CD4-positive, alpha-beta T cell treated with Interleukin-6 for 4 hours (primary cell): ENCODE results near the gene THPO.
"Not testable (repeated sequence)": the region's sequence is repeated elsewhere in the genome, so short reads cannot be mapped to it uniquely, and the experiment has no call there.

ENCODE experiments used
- DNase-seq: peaks from one replicate; pipeline ENCODE4 v3.0.0-alpha.2; 2020; ENCODE audit warnings: mixed read lengths

The THPO gene

DNA sequence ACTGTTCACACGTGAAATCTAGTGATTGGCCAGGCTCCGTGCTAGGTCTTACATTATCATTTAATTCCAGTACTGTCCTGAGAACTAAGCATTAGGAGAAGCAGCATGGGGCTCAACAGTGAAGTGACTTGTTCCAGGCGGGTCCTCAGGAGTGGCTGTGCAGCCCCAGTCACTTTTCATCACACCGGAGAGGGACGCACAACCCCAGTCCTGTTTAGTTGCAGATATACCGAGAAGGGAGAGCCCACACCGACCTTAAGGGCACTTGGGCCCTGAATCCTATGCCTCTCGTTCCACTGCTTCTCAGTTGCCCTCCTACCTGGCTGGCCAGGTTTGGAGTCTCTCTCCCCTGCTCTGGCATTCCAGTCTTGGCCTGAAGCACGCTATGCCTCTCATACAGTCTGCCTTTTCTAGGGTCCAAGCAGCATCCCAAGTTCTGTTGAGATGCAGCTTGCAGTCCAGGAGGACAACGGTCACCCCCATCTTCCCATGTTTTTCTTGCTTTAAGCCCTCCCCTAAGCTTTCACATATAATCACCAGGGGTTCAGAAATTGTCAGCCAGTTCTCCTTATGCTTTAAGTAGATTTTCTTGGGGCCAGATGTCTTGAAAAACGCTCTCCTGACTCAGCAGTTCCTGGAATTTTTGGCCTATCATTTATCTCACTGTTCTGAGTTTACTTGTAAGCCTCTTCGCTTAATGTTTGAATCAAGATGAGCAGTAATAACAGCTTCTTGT, 30.5 kb downstream of the THPO start:
- DNase-seq = no peak

DNA sequence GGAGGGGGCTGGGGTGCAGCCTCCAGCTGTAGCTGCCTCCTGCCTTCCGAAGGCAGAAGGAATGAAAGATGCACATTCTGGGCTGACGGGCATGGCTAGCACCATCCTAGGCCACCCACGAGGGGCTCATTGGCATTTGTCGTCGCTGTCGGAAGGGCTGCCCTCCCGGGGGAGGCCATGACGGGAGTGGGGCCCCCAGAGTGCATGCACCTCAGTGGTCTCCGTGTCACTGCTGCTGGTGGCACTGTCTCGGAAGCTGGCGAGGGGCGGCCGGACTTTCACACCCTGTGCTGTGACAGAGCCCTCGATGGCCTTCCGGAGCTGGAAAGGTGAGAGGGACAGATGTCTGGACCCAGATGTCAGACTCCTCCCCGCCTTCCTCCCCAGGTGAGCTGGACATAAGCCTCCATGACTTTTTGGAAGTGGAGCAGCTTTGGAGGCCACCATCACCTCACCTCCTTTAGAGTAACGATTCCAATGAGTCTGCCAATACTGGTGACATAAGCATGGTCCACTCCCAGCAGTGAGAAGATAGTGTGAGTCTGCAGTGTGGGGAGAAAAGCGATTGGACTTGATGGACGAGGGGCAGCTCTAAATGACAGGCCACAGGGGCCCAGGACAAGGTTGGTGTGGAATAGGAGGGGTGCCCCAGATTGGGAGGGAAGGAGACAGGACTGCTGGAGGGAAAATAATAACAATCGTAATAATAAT, 31.4 kb downstream of the THPO start:
- DNase-seq = no peak

DNA sequence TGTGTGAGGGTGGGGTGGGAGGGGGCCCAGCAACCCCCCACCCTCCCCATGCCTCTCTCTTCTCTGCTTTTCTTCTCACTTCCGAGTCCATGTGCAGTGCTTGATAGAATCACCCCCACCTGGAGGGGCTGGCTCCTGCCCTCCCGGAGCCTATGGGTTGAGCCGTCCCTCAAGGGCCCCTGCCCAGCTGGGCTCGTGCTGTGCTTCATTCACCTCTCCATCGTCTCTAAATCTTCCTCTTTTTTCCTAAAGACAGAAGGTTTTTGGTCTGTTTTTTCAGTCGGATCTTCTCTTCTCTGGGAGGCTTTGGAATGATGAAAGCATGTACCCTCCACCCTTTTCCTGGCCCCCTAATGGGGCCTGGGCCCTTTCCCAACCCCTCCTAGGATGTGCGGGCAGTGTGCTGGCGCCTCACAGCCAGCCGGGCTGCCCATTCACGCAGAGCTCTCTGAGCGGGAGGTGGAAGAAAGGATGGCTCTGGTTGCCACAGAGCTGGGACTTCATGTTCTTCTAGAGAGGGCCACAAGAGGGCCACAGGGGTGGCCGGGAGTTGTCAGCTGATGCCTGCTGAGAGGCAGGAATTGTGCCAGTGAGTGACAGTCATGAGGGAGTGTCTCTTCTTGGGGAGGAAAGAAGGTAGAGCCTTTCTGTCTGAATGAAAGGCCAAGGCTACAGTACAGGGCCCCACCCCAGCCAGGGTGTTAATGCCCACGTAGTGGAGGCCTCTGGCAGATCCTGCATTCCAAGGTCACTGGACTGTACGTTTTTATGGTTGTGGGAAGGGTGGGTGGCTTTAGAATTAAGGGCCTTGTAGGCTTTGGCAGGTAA, 32.5 kb downstream of the THPO start:
- no peak for DNase-seq

DNA sequence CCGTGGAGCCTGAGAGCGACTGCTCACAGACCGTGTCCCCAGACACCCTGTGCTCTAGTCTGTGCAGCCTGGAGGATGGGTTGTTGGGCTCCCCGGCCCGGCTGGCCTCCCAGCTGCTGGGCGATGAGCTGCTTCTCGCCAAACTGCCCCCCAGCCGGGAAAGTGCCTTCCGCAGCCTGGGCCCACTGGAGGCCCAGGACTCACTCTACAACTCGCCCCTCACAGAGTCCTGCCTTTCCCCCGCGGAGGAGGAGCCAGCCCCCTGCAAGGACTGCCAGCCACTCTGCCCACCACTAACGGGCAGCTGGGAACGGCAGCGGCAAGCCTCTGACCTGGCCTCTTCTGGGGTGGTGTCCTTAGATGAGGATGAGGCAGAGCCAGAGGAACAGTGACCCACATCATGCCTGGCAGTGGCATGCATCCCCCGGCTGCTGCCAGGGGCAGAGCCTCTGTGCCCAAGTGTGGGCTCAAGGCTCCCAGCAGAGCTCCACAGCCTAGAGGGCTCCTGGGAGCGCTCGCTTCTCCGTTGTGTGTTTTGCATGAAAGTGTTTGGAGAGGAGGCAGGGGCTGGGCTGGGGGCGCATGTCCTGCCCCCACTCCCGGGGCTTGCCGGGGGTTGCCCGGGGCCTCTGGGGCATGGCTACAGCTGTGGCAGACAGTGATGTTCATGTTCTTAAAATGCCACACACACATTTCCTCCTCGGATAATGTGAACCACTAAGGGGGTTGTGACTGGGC, 33.3 kb downstream of the THPO start:
- DNase-seq = no peak

DNA sequence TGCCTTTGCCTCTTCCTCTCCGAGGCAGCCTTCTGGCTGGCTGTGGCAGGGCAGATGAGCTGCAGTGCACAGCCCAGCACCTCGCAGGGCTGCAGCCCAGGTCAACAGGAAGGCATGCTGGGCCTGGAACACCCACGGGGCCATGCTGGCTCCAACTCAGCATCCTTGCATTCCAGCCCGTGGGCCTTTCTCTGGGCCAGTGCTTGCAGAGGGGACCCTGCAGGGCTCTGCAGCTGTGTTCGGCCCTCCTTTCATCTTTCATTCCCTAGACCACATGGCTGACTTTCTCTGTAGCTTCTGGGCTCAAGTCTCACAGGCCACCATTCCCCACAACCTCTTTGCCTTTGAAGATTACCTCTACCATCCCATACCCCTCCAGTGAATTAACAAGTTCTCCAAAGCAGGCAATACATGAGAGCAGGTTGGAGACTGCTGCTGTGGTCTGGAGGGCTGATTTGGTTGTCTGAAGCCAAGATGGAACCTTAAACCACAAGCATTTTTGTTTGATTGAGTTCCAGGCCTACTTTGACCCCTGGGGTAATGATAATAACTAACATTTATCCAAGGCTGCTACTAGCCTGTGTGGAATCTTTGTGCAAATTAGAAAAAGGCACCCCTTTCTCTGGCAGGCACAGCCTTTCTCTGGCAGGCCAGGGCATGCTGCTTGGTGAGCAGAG, 34.7 kb downstream of the THPO start:
- no peak for DNase-seq

DNA sequence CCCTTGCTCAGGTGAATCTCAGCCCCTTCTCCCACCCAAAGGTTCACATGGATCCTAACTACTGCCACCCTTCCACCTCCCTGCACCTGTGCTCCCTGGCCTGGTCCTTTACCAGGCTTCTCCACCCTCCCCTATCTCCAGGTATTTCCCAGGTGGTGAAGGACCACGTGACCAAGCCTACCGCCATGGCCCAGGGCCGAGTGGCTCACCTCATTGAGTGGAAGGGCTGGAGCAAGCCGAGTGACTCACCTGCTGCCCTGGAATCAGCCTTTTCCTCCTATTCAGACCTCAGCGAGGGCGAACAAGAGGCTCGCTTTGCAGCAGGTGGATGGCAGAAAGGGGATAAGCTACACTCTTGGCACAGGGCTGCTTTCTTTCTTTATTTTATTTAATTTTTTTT, 36.1 kb downstream of the THPO start:
- DNase-seq = no peak

DNA sequence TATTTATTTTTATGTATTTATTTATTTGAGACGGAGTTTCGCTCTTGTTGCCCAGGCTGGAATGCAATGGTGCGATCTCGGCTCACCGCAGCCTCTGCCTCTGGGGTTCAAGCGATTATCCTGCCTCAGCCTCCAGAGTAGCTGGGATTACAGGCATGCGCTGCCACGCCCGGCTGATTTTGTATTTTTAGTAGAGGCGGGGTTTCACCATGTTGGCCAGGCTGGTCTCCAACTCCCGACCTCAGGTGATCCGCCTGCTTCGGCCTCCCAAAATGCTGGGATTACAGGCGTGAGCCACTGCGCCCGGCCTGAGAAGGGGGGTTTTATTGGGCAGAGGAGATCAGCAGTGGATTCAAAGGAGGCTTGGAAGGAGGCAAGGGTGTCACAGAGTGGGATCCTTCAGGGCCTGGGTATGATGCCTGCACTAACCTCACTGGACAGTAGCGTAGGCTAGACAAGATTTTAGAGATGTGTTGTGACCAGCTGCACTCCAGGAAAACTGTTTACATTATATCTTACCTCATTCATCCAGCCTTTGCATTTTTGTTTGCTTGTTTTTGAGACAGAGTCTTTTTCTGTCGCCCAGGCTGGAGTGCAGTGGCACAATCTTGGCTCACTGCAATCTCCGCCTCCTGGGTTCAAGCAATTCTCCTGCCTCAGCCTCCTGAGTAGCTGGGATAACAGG, 38.4 kb downstream of the THPO start:
- not testable (repeated sequence) for DNase-seq

DNA sequence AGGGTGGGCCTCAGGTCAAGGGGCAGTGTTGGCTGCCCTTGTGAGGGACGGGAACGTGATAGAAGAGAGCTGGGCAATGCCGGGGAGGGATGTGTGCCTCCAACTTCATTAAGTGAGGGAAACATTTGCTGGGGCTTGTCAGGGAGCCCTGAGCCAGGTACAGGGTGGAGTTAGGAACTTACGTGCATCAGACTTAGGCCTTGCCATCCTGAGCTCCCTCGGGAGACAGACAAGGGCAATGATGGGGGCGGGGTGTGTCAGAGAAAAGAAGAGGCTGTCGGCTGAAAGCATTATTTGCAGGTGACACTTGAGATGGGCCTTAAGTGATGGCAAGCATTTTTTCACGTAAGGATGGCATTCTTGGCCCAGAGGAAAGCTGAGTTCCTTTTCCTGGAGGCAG, 39.0 kb downstream of the THPO start:
- DNase-seq = no peak

DNA sequence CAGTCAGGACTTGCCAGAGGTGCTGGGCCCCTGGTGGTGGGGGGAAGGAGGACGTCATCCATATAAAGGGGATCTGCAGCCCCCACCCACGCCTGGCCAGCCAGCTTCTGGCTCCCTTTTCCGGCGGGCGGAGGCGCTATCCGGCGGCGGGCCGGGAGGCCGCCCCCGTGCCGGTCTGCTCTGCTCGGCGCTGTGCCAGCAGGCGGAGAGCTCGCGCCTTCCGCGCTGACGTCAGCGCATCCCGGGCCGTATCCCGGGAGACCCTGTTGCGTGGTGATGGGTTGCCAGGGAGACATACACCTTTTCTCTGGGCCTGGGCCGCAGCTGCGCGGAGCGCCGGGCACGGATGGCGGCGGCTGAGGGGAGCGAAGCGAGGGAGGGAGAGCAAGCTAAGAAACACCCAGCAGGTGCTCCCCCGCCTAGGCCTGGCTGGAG, 39.5 kb downstream of the THPO start:
- DNase-seq = no peak

DNA sequence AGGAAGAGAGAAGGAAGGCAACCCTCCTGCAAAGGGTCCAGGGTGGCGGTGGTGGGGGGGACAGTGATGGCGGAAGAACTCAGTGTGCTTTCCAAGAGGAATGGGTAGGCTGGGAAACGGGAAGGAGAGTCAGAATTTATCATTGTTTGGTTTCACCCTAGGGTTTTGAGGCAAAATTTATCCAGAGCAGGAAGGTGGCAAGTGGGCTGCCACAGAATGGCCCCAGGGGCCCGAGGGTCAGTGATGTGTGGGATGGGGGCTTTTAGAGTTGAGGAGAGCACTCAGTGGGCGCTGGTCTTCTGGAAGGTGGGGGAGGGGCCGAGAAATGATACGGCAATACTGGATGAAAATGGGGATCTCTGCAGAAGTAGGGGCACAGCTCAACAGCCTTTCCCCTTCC, 40.0 kb downstream of the THPO start:
- DNase-seq = no peak

DNA sequence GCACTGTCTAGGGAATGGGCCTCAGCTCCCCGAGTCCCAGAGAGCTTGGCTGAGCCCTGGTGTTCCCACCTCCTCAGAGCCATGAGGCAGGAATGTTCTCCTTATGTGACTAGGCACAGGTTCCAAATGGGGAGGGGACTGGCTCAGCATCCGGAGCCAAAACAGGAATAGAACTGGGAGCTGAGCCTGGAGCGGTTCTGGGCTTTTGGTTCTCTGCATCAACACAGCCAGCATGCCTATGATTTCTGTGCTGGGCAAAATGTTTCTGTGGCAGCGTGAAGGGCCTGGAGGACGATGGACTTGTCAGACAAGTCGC, 40.6 kb downstream of the THPO start, which contains the start of gene FAM131A:
FAM131A (plus strand) TSS at position 202 of the 316 bp plus-strand sequence; CDS start at position 233, 31 bp downstream.
- no peak for DNase-seq

DNA sequence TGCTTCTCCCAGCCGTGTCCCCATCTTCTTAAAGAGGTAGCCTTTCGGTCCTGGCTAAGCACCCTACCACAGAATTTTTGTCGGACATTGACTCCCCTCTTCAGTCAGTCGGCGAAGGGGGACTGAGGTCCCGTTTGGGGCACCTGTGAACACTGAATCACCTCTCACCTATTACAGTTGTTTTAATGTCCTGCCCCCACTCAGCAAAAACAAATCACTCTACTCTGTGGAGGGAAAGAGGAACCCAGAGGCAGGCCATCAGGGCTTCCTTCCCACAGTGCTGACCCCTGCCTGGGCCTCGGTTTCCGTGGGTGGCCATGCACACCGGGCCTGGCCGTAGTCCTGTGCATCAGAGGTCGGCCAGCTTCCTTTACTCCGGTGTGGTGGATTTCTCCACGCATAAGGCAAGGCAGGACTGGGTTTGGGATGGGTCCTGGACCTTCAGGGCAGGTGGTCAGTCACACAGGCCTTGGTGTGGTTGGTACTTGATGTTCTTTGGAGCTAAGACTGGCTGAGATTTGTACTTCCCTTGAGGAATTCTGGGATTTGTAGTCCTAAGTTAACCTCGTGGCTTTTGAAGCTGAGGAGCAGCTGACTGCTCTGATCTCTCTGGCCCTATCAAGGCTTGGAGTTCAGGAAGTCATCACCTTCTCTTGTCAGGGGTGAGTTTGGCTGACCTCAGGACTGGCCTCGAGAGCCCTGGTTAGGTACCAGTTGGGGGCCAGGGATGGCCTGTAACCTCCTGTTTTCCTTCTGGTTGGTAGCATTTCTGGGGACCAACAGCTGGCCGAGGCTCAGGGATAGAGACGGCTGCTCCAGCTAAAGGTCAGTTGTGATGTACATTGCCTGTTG, 41.2 kb downstream of the THPO start:
- no peak for DNase-seq

DNA sequence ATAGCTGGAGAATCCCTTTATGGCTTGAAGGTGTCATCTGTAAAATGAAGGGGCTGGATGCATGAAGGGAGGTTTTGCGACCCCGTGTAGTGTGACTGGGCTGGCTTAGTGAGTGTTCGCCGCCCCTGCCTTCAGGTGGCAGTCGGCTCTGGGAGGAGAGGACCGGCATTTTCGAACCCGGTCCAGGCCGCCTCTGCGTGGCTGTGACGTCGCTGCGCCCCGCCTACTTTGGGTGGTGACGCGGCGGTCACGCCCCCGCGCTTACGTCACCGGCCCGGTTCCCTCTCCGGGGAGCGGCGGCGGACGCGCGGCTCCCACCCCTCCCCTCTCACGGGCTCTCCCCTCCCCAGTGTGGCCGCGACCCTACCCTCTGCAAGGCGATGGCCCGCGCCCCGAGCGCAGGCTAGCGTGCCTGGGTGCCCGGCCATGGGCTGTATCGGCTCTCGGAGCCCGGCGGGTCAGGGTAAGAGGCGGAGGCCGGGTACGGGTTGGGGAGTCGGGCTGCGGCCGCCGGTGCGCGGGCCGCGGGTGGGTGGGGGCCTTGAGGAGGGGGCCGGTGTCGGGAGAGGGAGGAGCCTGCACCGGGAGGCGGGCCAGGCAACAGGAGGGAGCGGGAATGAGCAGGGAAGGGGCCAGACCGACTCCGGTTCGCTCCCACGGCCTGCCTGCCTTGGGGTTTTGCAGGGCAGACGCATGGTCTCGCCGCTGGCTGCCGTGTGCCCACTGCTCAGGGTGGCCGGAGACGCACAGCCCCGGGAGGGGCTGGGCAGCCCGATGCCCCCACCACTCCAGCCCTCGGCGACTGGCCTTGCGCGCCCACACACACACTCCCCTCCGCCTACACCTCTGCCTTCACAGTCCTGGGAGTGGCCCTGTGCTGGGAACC, 42.1 kb downstream of the THPO start:
- DNase-seq = peak; percentile 88

DNA sequence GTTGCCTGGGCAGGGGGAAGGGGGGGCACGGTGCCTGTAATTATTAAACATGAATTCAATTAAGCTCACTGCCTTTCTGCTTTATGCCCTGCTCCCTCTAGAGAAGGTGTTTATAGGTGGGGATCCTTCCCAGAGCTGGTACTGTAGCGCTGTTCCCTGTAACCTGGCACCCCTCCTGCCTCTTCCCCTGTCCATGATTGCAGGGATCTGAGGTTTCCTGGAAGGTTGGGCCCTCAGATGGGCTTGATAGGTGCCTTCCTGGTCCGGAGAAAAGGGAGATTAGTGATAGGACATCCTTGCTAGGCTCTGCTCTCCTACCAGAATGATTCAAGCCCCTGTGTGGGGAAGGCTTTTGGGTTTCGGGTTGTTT, 42.7 kb downstream of the THPO start:
- DNase-seq = no peak

DNA sequence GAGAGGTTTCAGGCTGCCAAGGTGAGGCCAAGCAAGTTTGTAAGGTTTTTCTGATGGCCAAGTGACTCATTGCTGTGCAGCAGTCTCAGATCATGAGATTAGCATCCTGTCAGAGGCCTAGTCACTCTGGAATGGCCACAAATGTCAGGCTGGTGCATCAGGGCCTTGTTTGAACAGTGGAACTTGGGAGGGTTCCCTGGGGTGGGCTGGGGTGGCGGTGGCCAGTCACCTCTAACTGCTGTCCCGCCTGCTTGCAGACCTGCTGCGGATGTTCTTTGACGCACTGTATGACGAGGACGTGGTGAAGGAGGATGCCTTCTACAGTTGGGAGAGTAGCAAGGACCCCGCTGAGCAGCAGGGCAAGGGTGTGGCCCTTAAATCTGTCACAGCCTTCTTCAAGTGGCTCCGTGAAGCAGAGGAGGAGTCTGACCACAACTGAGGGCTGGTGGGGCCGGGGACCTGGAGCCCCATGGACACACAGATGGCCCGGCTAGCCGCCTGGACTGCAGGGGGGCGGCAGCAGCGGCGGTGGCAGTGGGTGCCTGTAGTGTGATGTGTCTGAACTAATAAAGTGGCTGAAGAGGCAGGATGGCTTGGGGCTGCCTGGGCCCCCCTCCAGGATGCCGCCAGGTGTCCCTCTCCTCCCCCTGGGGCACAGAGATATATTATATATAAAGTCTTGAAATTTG, 43.4 kb downstream of the THPO start:
- peak; percentile 39 for DNase-seq

DNA sequence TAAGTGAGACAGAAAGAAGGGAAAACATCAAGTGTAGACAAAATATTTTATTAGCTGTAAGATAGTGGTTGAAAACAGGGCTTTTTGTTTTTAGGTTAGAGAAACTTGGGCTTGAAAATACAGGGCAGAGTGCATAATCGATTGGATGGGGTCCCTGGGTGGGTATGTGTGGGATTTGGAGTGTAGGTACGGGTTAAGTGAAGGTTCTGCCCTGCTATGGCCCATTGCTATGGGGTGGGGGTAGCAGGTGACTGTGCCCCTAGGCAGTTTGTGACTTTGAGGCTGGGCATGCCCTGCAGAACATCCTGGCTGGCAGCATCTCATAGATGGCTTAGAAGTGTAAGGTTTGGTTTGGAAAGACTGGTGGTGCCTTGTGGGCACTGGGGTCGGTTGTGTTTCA, 44.3 kb downstream of the THPO start:
- DNase-seq = no peak

DNA sequence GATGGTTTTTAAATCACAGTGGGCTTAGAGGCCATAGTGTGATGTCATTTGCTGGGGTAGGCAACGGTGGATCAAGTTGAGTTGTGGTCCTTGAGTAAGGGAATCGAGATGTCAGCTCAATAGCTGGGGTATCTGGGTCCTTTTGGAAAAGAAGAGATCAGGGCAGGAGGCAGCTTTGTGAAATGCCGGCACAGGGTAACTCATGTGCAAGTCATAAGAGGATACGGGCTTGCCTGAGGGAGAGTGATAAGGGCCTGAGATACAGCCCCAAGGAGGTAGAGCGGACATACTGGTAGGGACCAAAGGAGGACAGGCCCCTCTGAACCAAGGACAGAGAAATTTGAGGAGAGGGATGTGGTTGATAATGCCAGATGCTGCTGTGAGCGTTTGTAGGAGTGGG, 44.8 kb downstream of the THPO start:
- DNase-seq = no peak

DNA sequence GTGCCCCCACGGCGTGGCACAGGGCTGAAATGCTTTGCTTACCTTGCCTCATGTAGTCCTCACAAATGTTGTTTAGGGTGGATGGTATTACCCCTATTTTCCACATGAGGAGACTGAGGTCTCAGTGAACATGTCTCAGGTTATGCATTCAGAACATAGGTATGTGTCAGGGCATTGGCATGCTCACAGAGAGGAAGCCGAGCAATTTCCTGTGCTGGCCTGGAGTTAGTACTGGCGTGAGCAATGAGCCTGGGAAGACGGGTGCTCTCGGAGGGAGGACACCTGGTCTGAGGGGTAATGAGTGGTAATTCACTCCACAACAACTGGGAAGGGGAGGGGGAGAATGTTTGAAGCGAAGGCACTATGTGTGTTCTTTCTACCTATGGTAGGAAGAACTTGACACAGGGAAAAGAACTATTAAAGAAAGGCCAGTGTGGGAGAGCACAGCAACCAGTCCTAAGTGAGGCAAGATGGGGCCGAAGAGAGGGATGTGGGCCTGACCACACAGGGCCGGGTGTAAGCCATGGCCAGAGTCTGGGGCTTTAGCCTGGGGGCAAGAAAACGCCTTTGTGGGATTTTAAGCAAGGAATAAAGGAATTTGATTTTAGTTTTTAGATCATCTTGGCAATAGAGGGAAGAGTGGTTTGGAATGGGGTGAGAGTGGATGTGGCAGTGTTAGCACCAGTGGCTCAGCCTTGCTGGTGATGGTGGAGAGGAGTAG, 45.5 kb downstream of the THPO start:
- no peak for DNase-seq

DNA sequence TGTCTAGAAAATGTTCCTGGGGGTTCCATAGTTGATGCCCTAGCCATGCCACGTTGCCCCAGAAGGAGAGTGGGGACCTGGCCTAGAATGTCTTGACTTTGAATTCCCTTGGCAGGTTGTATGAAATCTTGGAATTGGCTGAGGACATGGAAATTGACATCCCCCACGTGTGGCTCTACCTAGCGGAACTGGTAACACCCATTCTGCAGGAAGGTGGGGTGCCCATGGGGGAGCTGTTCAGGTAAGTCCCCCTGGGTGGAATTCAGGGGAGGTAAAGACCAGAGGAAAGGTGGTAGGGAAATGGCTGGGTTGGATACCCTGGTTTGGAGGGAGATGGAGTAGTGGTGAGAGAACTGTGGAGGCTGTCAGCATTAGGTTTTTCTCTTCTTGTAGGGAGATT, 49.5 kb downstream of the THPO start:
- no peak for DNase-seq
